ENCODE results near the gene FOXJ3. TPM values are rescaled to one million over a fixed set of nuclear protein-coding genes. Genes with fewer than 3 reads are reported as not detected.

Gene FOXJ3
- total RNA-seq, 1 donor from 2014 or later = 51.0 TPM

- no peak overlapping the region for H3K4me3 Mint-ChIP-seq
- DNase-seq = no peak
- H3K4me1 Mint-ChIP-seq = no peaks in the 10 kb centered on the region
- H3K27me3 Mint-ChIP-seq = peaks cover 32% of the 10 kb centered on the region
- intact Hi-C loops (cut with micrococcal nuclease) = no loop called here
- H3K9me3 Mint-ChIP-seq = no peaks in the 10 kb centered on the region
- no peak overlapping the region for H3K27ac Mint-ChIP-seq
- H3K36me3 Mint-ChIP-seq (ENCODE audit: low read depth) = no peaks in the 10 kb centered on the region
Observed at GRCh38 chr1:42350086-42350485, 15.1 kb upstream of the FOXJ3 start.

- no peak overlapping the region for H3K27ac Mint-ChIP-seq
- H3K36me3 Mint-ChIP-seq (ENCODE audit: low read depth) = no peaks in the 10 kb centered on the region
- no peak for DNase-seq
- intact Hi-C loops (cut with micrococcal nuclease) = loop anchor here (10.0 kb wide), 1 partner anchor 226 kb away; no protein-coding TSS in a partner anchor
- peaks cover 32% of the 10 kb centered on the region for H3K27me3 Mint-ChIP-seq
- H3K9me3 Mint-ChIP-seq = no peaks in the 10 kb centered on the region
- no peaks in the 10 kb centered on the region for H3K4me1 Mint-ChIP-seq
- no peak overlapping the region for H3K4me3 Mint-ChIP-seq
Observed at GRCh38 chr1:42348498-42348897, 13.5 kb upstream of the FOXJ3 start.

GRCh38 chr1:42343049-42343448 lies 8.0 kb upstream of the FOXJ3 start:
- no peaks in the 10 kb centered on the region for H3K36me3 Mint-ChIP-seq (ENCODE audit: low read depth)
- H3K9me3 Mint-ChIP-seq = no peaks in the 10 kb centered on the region
- H3K4me1 Mint-ChIP-seq = no peaks in the 10 kb centered on the region
- H3K27me3 Mint-ChIP-seq = peaks cover 10% of the 10 kb centered on the region
- H3K4me3 Mint-ChIP-seq = no peak overlapping the region
- intact Hi-C loops (cut with micrococcal nuclease) = loop anchor here (10.0 kb wide), 1 partner anchor 232 kb away; no protein-coding TSS in a partner anchor
- DNase-seq = no peak
- H3K27ac Mint-ChIP-seq = no peak overlapping the region

- Mint-ChIP-seq H3K4me1 (peaks cover 5% of the 10 kb centered on the region), H3K36me3 (ENCODE audit: low read depth) (no peaks in the 10 kb centered on the region), H3K27me3 (peaks cover 5% of the 10 kb centered on the region), H3K4me3 (no peak overlapping the region), H3K27ac (no peak overlapping the region), H3K9me3 (no peaks in the 10 kb centered on the region)
- no peak for DNase-seq
- intact Hi-C loops (cut with micrococcal nuclease) = loop anchor here (10.0 kb wide), 1 partner anchor 234 kb away; no protein-coding TSS in a partner anchor
Observed at GRCh38 chr1:42340901-42341300, 5.9 kb upstream of the FOXJ3 start.

GRCh38 chr1:42340093-42340492 lies 5.1 kb upstream of the FOXJ3 start:
- DNase-seq = no peak
- no peak overlapping the region for H3K4me3 Mint-ChIP-seq
- no peaks in the 10 kb centered on the region for H3K36me3 Mint-ChIP-seq (ENCODE audit: low read depth)
- no peak overlapping the region for H3K27ac Mint-ChIP-seq
- no peaks in the 10 kb centered on the region for H3K9me3 Mint-ChIP-seq
- intact Hi-C loops (cut with micrococcal nuclease) = loop anchor here (10.0 kb wide), 1 partner anchor 235 kb away; no protein-coding TSS in a partner anchor
- no peaks in the 10 kb centered on the region for H3K27me3 Mint-ChIP-seq
- peaks cover 7% of the 10 kb centered on the region for H3K4me1 Mint-ChIP-seq

GRCh38 chr1:42336978-42337377 lies 1.9 kb upstream of the FOXJ3 start:
- Mint-ChIP-seq H3K4me1 (peaks cover 25% of the 10 kb centered on the region), H3K4me3 (no peak overlapping the region), H3K9me3 (no peaks in the 10 kb centered on the region), H3K36me3 (ENCODE audit: low read depth) (no peaks in the 10 kb centered on the region), H3K27ac (no peak overlapping the region), H3K27me3 (no peaks in the 10 kb centered on the region)
- DNase-seq = no peak
- intact Hi-C loops (cut with micrococcal nuclease) = loop anchor here (5.0 kb wide), 2 partner anchors 345 to 430 kb away; partner anchors contain the start of genes C1orf50, P3H1 and YBX1

GRCh38 chr1:42335809-42336518 lies 929 bp upstream of the FOXJ3 start:
- intact Hi-C loops (cut with micrococcal nuclease) = loop anchor here (1.0 to 5.0 kb wide), 7 partner anchors 8 to 431 kb away; partner anchors contain the start of genes C1orf50, P3H1, PPCS and RIMKLA
- peak overlapping the region; percentile 87 for H3K27ac Mint-ChIP-seq
- no peak for DNase-seq
- H3K27me3 Mint-ChIP-seq = no peaks in the 10 kb centered on the region
- H3K36me3 Mint-ChIP-seq (ENCODE audit: low read depth) = no peaks in the 10 kb centered on the region
- peak overlapping the region; percentile 90 for H3K4me3 Mint-ChIP-seq
- H3K9me3 Mint-ChIP-seq = no peaks in the 10 kb centered on the region
- H3K4me1 Mint-ChIP-seq = peaks cover 29% of the 10 kb centered on the region

- Mint-ChIP-seq H3K4me1 (peaks cover 34% of the 10 kb centered on the region), H3K27ac (peak overlapping the region; percentile 89), H3K27me3 (no peaks in the 10 kb centered on the region), H3K4me3 (peak overlapping the region; percentile 91), H3K36me3 (ENCODE audit: low read depth) (peaks cover 3% of the 10 kb centered on the region), H3K9me3 (no peaks in the 10 kb centered on the region)
- intact Hi-C loops (cut with micrococcal nuclease) = loop anchor here (1.0 to 5.0 kb wide), 7 partner anchors 10 to 433 kb away; partner anchors contain the start of genes C1orf50, P3H1, PPCS and RIMKLA
- no peak for DNase-seq
Observed at GRCh38 chr1:42334240-42335049, 590 bp downstream of the FOXJ3 start.

GRCh38 chr1:42333662-42334239 lies 1.3 kb downstream of the FOXJ3 start:
- peak overlapping the region; percentile 91 for H3K4me3 Mint-ChIP-seq
- intact Hi-C loops (cut with micrococcal nuclease) = loop anchor here (2.0 kb wide), 3 partner anchors 13 to 157 kb away; partner anchors contain the start of gene RIMKLA
- no peaks in the 10 kb centered on the region for H3K9me3 Mint-ChIP-seq
- peak overlapping the region; percentile 89 for H3K27ac Mint-ChIP-seq
- no peaks in the 10 kb centered on the region for H3K27me3 Mint-ChIP-seq
- peaks cover 36% of the 10 kb centered on the region for H3K4me1 Mint-ChIP-seq
- H3K36me3 Mint-ChIP-seq (ENCODE audit: low read depth) = peaks cover 3% of the 10 kb centered on the region
- DNase-seq = no peak

GRCh38 chr1:42332877-42333276 lies 2.2 kb downstream of the FOXJ3 start:
- no peak overlapping the region for H3K27ac Mint-ChIP-seq
- no peak for DNase-seq
- intact Hi-C loops (cut with micrococcal nuclease) = no loop called here
- H3K36me3 Mint-ChIP-seq (ENCODE audit: low read depth) = peaks cover 3% of the 10 kb centered on the region
- no peak overlapping the region for H3K4me3 Mint-ChIP-seq
- peaks cover 36% of the 10 kb centered on the region for H3K4me1 Mint-ChIP-seq
- H3K9me3 Mint-ChIP-seq = no peaks in the 10 kb centered on the region
- no peaks in the 10 kb centered on the region for H3K27me3 Mint-ChIP-seq

GRCh38 chr1:42330215-42330614 lies 4.8 kb downstream of the FOXJ3 start:
- Mint-ChIP-seq H3K9me3 (no peaks in the 10 kb centered on the region), H3K27me3 (no peaks in the 10 kb centered on the region), H3K36me3 (ENCODE audit: low read depth) (peaks cover 3% of the 10 kb centered on the region), H3K4me1 (peaks cover 37% of the 10 kb centered on the region), H3K4me3 (no peak overlapping the region), H3K27ac (no peak overlapping the region)
- intact Hi-C loops (cut with micrococcal nuclease) = no loop called here
- DNase-seq = no peak

GRCh38 chr1:42328916-42329496 lies 6.0 kb downstream of the FOXJ3 start:
- Mint-ChIP-seq H3K27me3 (no peaks in the 10 kb centered on the region), H3K27ac (no peak overlapping the region), H3K36me3 (ENCODE audit: low read depth) (peaks cover 3% of the 10 kb centered on the region), H3K4me3 (no peak overlapping the region), H3K4me1 (peaks cover 39% of the 10 kb centered on the region), H3K9me3 (no peaks in the 10 kb centered on the region)
- intact Hi-C loops (cut with micrococcal nuclease) = no loop called here
- no peak for DNase-seq

- peaks cover 6% of the 10 kb centered on the region for H3K36me3 Mint-ChIP-seq (ENCODE audit: low read depth)
- intact Hi-C loops (cut with micrococcal nuclease) = no loop called here
- peaks cover 35% of the 10 kb centered on the region for H3K4me1 Mint-ChIP-seq
- H3K27ac Mint-ChIP-seq = no peak overlapping the region
- H3K4me3 Mint-ChIP-seq = no peak overlapping the region
- no peaks in the 10 kb centered on the region for H3K27me3 Mint-ChIP-seq
- no peaks in the 10 kb centered on the region for H3K9me3 Mint-ChIP-seq
- no peak for DNase-seq
Observed at GRCh38 chr1:42328047-42328625, 6.9 kb downstream of the FOXJ3 start.
